Vagina (tissue), 2 donors: ENCODE measurements around the gene USP40. TPM values are rescaled to one million over a fixed set of nuclear protein-coding genes. Genes with fewer than 3 reads are reported as not detected.

Source experiments
- DNase-seq, 2 donors: peaks; one replicate each; pipeline ENCODE4 v3.0.0-alpha.2; 2017; ENCODE audit errors: extremely low spot score in 2 of 2
- H3K27ac ChIP-seq: fragments of 200-600 bp; sonication (generic); one replicate; pipeline ENCODE4 v1.5.1; 2019
- H3K27me3 ChIP-seq: fragments of 200-600 bp; sonication (generic); one replicate; pipeline ENCODE4 v1.5.1; 2019
- H3K36me3 ChIP-seq, 2 donors: fragments of 200-600 bp; sonication (generic); one replicate each; pipeline ENCODE4 v1.5.1; 2017 to 2019
- H3K4me1 ChIP-seq: fragments of 200-600 bp; sonication (generic); one replicate; pipeline ENCODE4 v1.5.1; 2019
- H3K4me3 ChIP-seq, 2 donors: fragments of 200-600 bp; sonication (generic); 1 replicate in 1 of 2; 2 replicates in 1 of 2; pipeline ENCODE4 v1.5.1; 2016 to 2019
- H3K9me3 ChIP-seq: fragments of 200-600 bp; sonication (generic); one replicate; pipeline ENCODE4 v1.5.1; 2019
- CTCF ChIP-seq, 3 experiments: fragments of 450-650 bp in 2 of 3; fragments of 200-600 bp in 1 of 3; sonication (generic) in 1 of 3; IDR thresholded peaks; one replicate each; pipeline ENCODE4 v1.5.1; 2017 to 2019; ENCODE audit warnings: antibody characterized with exemption in 3 of 3, mild to moderate bottlenecking in 2 of 3, moderate library complexity in 2 of 3
- POLR2A ChIP-seq, 2 donors: fragments of 450-650 bp; IDR thresholded peaks; one replicate each; pipeline ENCODE4 v1.6.1; 2017; ENCODE audit warnings: antibody characterized with exemption in 2 of 2, mild to moderate bottlenecking in 2 of 2, moderate library complexity in 2 of 2
- POLR2AphosphoS5 ChIP-seq, 2 donors: sonication (generic); formaldehyde crosslinking; IDR thresholded peaks; one replicate each; pipeline ENCODE4 v1.9.0; 2017; ENCODE audit warnings: antibody characterized with exemption in 2 of 2, mild to moderate bottlenecking in 2 of 2, low read depth in 1 of 2; ENCODE audit not compliant: insufficient read depth in 1 of 2
- intact Hi-C: fragments of 100-400 bp; cut with DNase I; formaldehyde crosslinking; loops from one replicate; pipeline ENCODE4 v1.15.1; 2023
- total RNA-seq: library from RNA; depleted of rRNA; stranded (reverse); fragments of >200 nt; gene quantifications from one replicate; pipeline ENCODE4 v1.2.3, GENCODE V29; 2016

USP40 gene
- total RNA-seq, 1 donor from 2014 or later = 50.1 TPM

- peaks cover 0 to 11% of the 10 kb centered on the region in 2 donors for H3K36me3 ChIP-seq
- no peaks in the 10 kb centered on the region for H3K27me3 ChIP-seq
- H3K9me3 ChIP-seq = no peaks in the 10 kb centered on the region
- DNase-seq = no peak
- no peak overlapping the region for H3K4me3 ChIP-seq
- peak overlapping the region; percentile 64 for H3K27ac ChIP-seq
- TF ChIP-seq POLR2AphosphoS5 (IDR thresholded peaks at IDR 0.05; ENCODE audit: insufficient read depth in 1 of 2, low read depth in 1 of 2) = peak in 1 of 2 donors; percentile 51
- TF ChIP-seq POLR2A (IDR thresholded peaks at IDR 0.05) = no peak
- peaks cover 6% of the 10 kb centered on the region for H3K4me1 ChIP-seq
- intact Hi-C loops = no loop called here
Measured at GRCh38 chr2:233469261-233470010, 97.1 kb downstream of the USP40 start.

- Histone ChIP-seq H3K27ac (peak overlapping the region; percentile 64), H3K27me3 (no peaks in the 10 kb centered on the region), H3K9me3 (no peaks in the 10 kb centered on the region), H3K4me3 (no peak overlapping the region), H3K4me1 (peaks cover 6% of the 10 kb centered on the region), H3K36me3 (peaks cover 0 to 13% of the 10 kb centered on the region in 2 donors)
- no peak for TF ChIP-seq CTCF (IDR thresholded peaks at IDR 0.05)
- no peak for TF ChIP-seq POLR2A (IDR thresholded peaks at IDR 0.05)
- no peak for TF ChIP-seq POLR2AphosphoS5 (IDR thresholded peaks at IDR 0.05; ENCODE audit: insufficient read depth in 1 of 2, low read depth in 1 of 2)
- intact Hi-C loops = no loop called here
- no peak for DNase-seq
Measured at GRCh38 chr2:233468741-233469110, 97.9 kb downstream of the USP40 start.

GRCh38 chr2:233468047-233468740, 98.4 kb downstream of the USP40 start:
- Histone ChIP-seq H3K9me3 (no peaks in the 10 kb centered on the region), H3K36me3 (peaks cover 0 to 15% of the 10 kb centered on the region in 2 donors), H3K4me1 (peaks cover 6% of the 10 kb centered on the region), H3K27ac (no peak overlapping the region), H3K27me3 (no peaks in the 10 kb centered on the region), H3K4me3 (no peak overlapping the region)
- no peak for DNase-seq
- intact Hi-C loops = no loop called here
- TF ChIP-seq POLR2A (IDR thresholded peaks at IDR 0.05) = no peak
- no peak for TF ChIP-seq POLR2AphosphoS5 (IDR thresholded peaks at IDR 0.05; ENCODE audit: insufficient read depth in 1 of 2, low read depth in 1 of 2)
- TF ChIP-seq CTCF (IDR thresholded peaks at IDR 0.05) = no peak

- TF ChIP-seq POLR2AphosphoS5 (IDR thresholded peaks at IDR 0.05; ENCODE audit: insufficient read depth in 1 of 2, low read depth in 1 of 2) = no peak
- no peak for TF ChIP-seq POLR2A (IDR thresholded peaks at IDR 0.05)
- TF ChIP-seq CTCF (IDR thresholded peaks at IDR 0.05) = no peak
- no peak overlapping the region for H3K27ac ChIP-seq
- intact Hi-C loops = no loop called here
- H3K9me3 ChIP-seq = no peaks in the 10 kb centered on the region
- H3K4me1 ChIP-seq = peaks cover 6% of the 10 kb centered on the region
- no peak for DNase-seq
- peaks cover 0 to 21% of the 10 kb centered on the region in 2 donors for H3K36me3 ChIP-seq
- H3K4me3 ChIP-seq = no peak overlapping the region
- H3K27me3 ChIP-seq = no peaks in the 10 kb centered on the region
Measured at GRCh38 chr2:233466991-233467603, 99.5 kb downstream of the USP40 start.

GRCh38 chr2:233464531-233465240, 101.9 kb downstream of the USP40 start:
- no peak for DNase-seq
- Histone ChIP-seq H3K27me3 (no peaks in the 10 kb centered on the region), H3K36me3 (peaks cover 0 to 34% of the 10 kb centered on the region in 2 donors), H3K9me3 (no peaks in the 10 kb centered on the region), H3K27ac (no peak overlapping the region), H3K4me3 (no peak overlapping the region), H3K4me1 (peaks cover 5% of the 10 kb centered on the region)
- intact Hi-C loops = no loop called here
- TF ChIP-seq POLR2A (IDR thresholded peaks at IDR 0.05) (no peak), CTCF (IDR thresholded peaks at IDR 0.05) (no peak), POLR2AphosphoS5 (IDR thresholded peaks at IDR 0.05; ENCODE audit: insufficient read depth in 1 of 2, low read depth in 1 of 2) (no peak)
